Activated naive CD8-positive, alpha-beta T cell (primary cell): ENCODE data around the gene VPS37C.
"Not testable (repeated sequence)": the region's sequence is repeated elsewhere in the genome, so short reads cannot be mapped to it uniquely, and the experiment has no call there.

Experiments used
- H3K27ac Mint-ChIP-seq: one replicate; pipeline ENCODE4 v1.8.0; 2021; ENCODE audit warnings: mixed read lengths
- H3K27me3 Mint-ChIP-seq: one replicate; pipeline ENCODE4 v1.8.0; 2021; ENCODE audit warnings: mixed read lengths
- H3K36me3 Mint-ChIP-seq: one replicate; pipeline ENCODE4 v1.8.0; 2021; ENCODE audit warnings: mixed read lengths
- H3K4me1 Mint-ChIP-seq: one replicate; pipeline ENCODE4 v1.8.0; 2021; ENCODE audit warnings: low read depth, mixed read lengths
- H3K4me3 Mint-ChIP-seq: one replicate; pipeline ENCODE4 v1.8.0; 2021; ENCODE audit warnings: mild to moderate bottlenecking, mixed read lengths
- H3K9me3 Mint-ChIP-seq: one replicate; pipeline ENCODE4 v1.8.0; 2021; ENCODE audit warnings: low read depth, mixed read lengths

VPS37C gene

GRCh38 chr11:61187505-61188130 is 26.4 kb upstream of the VPS37C start:
- H3K4me3 Mint-ChIP-seq, result no peak overlapping the region
- H3K36me3 Mint-ChIP-seq, result no peaks in the 10 kb centered on the region
- H3K9me3 Mint-ChIP-seq, result no peaks in the 10 kb centered on the region
- peak overlapping the region; percentile 34 for H3K27ac Mint-ChIP-seq
- no peaks in the 10 kb centered on the region for H3K27me3 Mint-ChIP-seq
- peaks cover 2% of the 10 kb centered on the region for H3K4me1 Mint-ChIP-seq

- no peaks in the 10 kb centered on the region for H3K36me3 Mint-ChIP-seq
- H3K9me3 Mint-ChIP-seq, result no peaks in the 10 kb centered on the region
- no peak overlapping the region for H3K4me3 Mint-ChIP-seq
- H3K27me3 Mint-ChIP-seq, result no peaks in the 10 kb centered on the region
- no peak overlapping the region for H3K27ac Mint-ChIP-seq
- peaks cover 2% of the 10 kb centered on the region for H3K4me1 Mint-ChIP-seq
These were observed 25.3 kb upstream of the VPS37C start for GRCh38 chr11:61186504-61186903.

GRCh38 chr11:61183645-61184044 is 22.4 kb upstream of the VPS37C start:
- H3K27ac Mint-ChIP-seq, result no peak overlapping the region
- no peaks in the 10 kb centered on the region for H3K36me3 Mint-ChIP-seq
- no peaks in the 10 kb centered on the region for H3K27me3 Mint-ChIP-seq
- H3K4me1 Mint-ChIP-seq, result peaks cover 2% of the 10 kb centered on the region
- no peaks in the 10 kb centered on the region for H3K9me3 Mint-ChIP-seq
- H3K4me3 Mint-ChIP-seq, result no peak overlapping the region

- H3K9me3 Mint-ChIP-seq, result no peaks in the 10 kb centered on the region
- no peak overlapping the region for H3K27ac Mint-ChIP-seq
- H3K4me3 Mint-ChIP-seq, result no peak overlapping the region
- H3K36me3 Mint-ChIP-seq, result no peaks in the 10 kb centered on the region
- no peaks in the 10 kb centered on the region for H3K4me1 Mint-ChIP-seq
- no peaks in the 10 kb centered on the region for H3K27me3 Mint-ChIP-seq
These were observed 20.3 kb upstream of the VPS37C start for GRCh38 chr11:61181489-61181888.

- H3K9me3 Mint-ChIP-seq, H3K4me1 Mint-ChIP-seq, H3K27ac Mint-ChIP-seq, H3K27me3 Mint-ChIP-seq, H3K36me3 Mint-ChIP-seq, H3K4me3 Mint-ChIP-seq: not testable (repeated sequence)
These were observed 19.0 kb upstream of the VPS37C start for GRCh38 chr11:61180205-61180604.

GRCh38 chr11:61176446-61176845 is 15.2 kb upstream of the VPS37C start:
- Mint-ChIP-seq H3K4me3 (no peak overlapping the region), H3K9me3 (no peaks in the 10 kb centered on the region)

GRCh38 chr11:61174949-61175348 is 13.7 kb upstream of the VPS37C start:
- Mint-ChIP-seq H3K36me3 (no peaks in the 10 kb centered on the region), H3K27ac (no peak overlapping the region), H3K27me3 (no peaks in the 10 kb centered on the region)

More at GRCh38 chr11:61176446-61176845, 15.2 kb upstream of the VPS37C start:
- H3K36me3 Mint-ChIP-seq, result no peaks in the 10 kb centered on the region
- H3K27me3 Mint-ChIP-seq, result no peaks in the 10 kb centered on the region
- no peak overlapping the region for H3K27ac Mint-ChIP-seq
- H3K4me1 Mint-ChIP-seq, result peaks cover 15% of the 10 kb centered on the region

GRCh38 chr11:61174273-61174672 is 13.0 kb upstream of the VPS37C start:
- Mint-ChIP-seq H3K27me3 (no peaks in the 10 kb centered on the region), H3K4me3 (no peak overlapping the region), H3K27ac (no peak overlapping the region), H3K36me3 (no peaks in the 10 kb centered on the region), H3K9me3 (no peaks in the 10 kb centered on the region), H3K4me1 (peaks cover 15% of the 10 kb centered on the region)

More at GRCh38 chr11:61174949-61175348, 13.7 kb upstream of the VPS37C start:
- H3K9me3 Mint-ChIP-seq, result no peaks in the 10 kb centered on the region
- H3K4me3 Mint-ChIP-seq, result no peak overlapping the region
- peaks cover 15% of the 10 kb centered on the region for H3K4me1 Mint-ChIP-seq

GRCh38 chr11:61173456-61173855 is 12.2 kb upstream of the VPS37C start:
- H3K27me3 Mint-ChIP-seq, result no peaks in the 10 kb centered on the region
- H3K36me3 Mint-ChIP-seq, result no peaks in the 10 kb centered on the region
- no peak overlapping the region for H3K4me3 Mint-ChIP-seq
- peaks cover 18% of the 10 kb centered on the region for H3K4me1 Mint-ChIP-seq
- no peaks in the 10 kb centered on the region for H3K9me3 Mint-ChIP-seq
- H3K27ac Mint-ChIP-seq, result no peak overlapping the region

GRCh38 chr11:61172888-61173287 is 11.7 kb upstream of the VPS37C start:
- no peaks in the 10 kb centered on the region for H3K36me3 Mint-ChIP-seq
- no peaks in the 10 kb centered on the region for H3K27me3 Mint-ChIP-seq
- H3K9me3 Mint-ChIP-seq, result no peaks in the 10 kb centered on the region
- H3K4me3 Mint-ChIP-seq, result no peak overlapping the region
- H3K4me1 Mint-ChIP-seq, result peaks cover 20% of the 10 kb centered on the region
- H3K27ac Mint-ChIP-seq, result no peak overlapping the region

GRCh38 chr11:61172356-61172755 is 11.1 kb upstream of the VPS37C start:
- Mint-ChIP-seq H3K27me3 (no peaks in the 10 kb centered on the region), H3K9me3 (no peaks in the 10 kb centered on the region), H3K4me1 (peaks cover 25% of the 10 kb centered on the region), H3K36me3 (no peaks in the 10 kb centered on the region), H3K27ac (peak overlapping the region; percentile 34), H3K4me3 (no peak overlapping the region)

- H3K4me3 Mint-ChIP-seq, result peak overlapping the region; percentile 17
- peaks cover 27% of the 10 kb centered on the region for H3K4me1 Mint-ChIP-seq
- H3K27me3 Mint-ChIP-seq, result no peaks in the 10 kb centered on the region
- H3K9me3 Mint-ChIP-seq, result no peaks in the 10 kb centered on the region
- H3K36me3 Mint-ChIP-seq, result no peaks in the 10 kb centered on the region
- H3K27ac Mint-ChIP-seq, result peak overlapping the region; percentile 56
These were observed 10.7 kb upstream of the VPS37C start for GRCh38 chr11:61171907-61172306.

GRCh38 chr11:61170566-61170965 is 9.3 kb upstream of the VPS37C start:
- Mint-ChIP-seq H3K4me3 (no peak overlapping the region), H3K27ac (no peak overlapping the region), H3K4me1 (peaks cover 27% of the 10 kb centered on the region), H3K27me3 (no peaks in the 10 kb centered on the region), H3K36me3 (no peaks in the 10 kb centered on the region), H3K9me3 (no peaks in the 10 kb centered on the region)

- Mint-ChIP-seq H3K36me3 (no peaks in the 10 kb centered on the region), H3K4me1 (peaks cover 41% of the 10 kb centered on the region), H3K4me3 (no peak overlapping the region), H3K27me3 (no peaks in the 10 kb centered on the region), H3K27ac (no peak overlapping the region), H3K9me3 (no peaks in the 10 kb centered on the region)
These were observed 7.6 kb upstream of the VPS37C start for GRCh38 chr11:61168800-61169199.

- Mint-ChIP-seq H3K4me3 (no peak overlapping the region), H3K27me3 (no peaks in the 10 kb centered on the region), H3K27ac (no peak overlapping the region)
These were observed 6.9 kb upstream of the VPS37C start for GRCh38 chr11:61168042-61168688.

GRCh38 chr11:61166331-61166730 is 5.1 kb upstream of the VPS37C start:
- H3K36me3 Mint-ChIP-seq, result not testable (repeated sequence)
- H3K4me1 Mint-ChIP-seq, result peaks cover 42% of the 10 kb centered on the region

More at GRCh38 chr11:61168042-61168688, 6.9 kb upstream of the VPS37C start:
- Mint-ChIP-seq H3K36me3 (no peaks in the 10 kb centered on the region), H3K4me1 (peaks cover 41% of the 10 kb centered on the region), H3K9me3 (no peaks in the 10 kb centered on the region)

More at GRCh38 chr11:61166331-61166730, 5.1 kb upstream of the VPS37C start:
- H3K9me3 Mint-ChIP-seq, H3K4me3 Mint-ChIP-seq, H3K27ac Mint-ChIP-seq, H3K27me3 Mint-ChIP-seq: not testable (repeated sequence)
